ENCODE results near the gene COL4A2.

Gene COL4A2

DNA sequence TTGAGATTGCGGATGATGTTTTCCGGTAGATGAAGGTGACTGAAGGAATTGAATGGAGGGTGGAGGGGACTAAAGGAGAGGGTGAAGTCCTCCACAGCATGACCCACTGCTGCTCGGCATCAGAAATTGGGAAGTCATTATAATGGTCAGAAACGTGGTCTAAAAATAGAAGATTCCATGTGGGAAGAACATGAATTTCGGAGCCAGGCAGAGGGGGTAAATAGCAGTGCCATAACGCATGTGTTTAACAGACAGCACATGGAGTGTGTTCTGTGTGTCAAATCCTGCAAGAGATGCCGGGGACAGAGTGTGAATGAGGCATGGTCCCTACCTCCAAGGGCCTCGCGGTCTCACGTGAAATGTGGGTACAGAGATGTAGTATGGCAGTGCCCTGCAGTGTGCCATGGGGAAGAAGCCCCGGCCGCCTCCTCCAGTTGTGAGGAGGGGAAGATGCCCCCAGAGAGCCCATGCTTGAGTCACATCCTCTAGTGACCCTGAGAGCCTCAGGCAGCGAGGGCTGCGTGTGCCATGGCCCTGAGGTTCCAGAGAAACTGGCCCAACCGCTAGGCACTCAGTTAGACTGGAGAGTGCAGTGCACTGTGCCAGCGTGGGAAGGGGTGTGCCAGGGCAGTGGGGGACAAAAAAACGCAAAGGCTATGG lies 106.1 kb downstream of the COL4A2 start:
- no peaks in the 10 kb centered on the region for H3K4me1 ChIP-seq (ENCODE audit: insufficient read depth, low read length, severe bottlenecking)
- H3K79me2 ChIP-seq (ENCODE audit: insufficient read depth, low read length), result no peaks in the 10 kb centered on the region
- H3K9me2 ChIP-seq (ENCODE audit: low read depth, low read length), result no peaks in the 10 kb centered on the region
- H3K9me3 ChIP-seq (ENCODE audit: low read length), result no peaks in the 10 kb centered on the region
- TF ChIP-seq EZH2 (IDR thresholded peaks at IDR 0.05; ENCODE audit: borderline replicate concordance, low read length) (no peak), CTCF (IDR thresholded peaks at IDR 0.05; ENCODE audit: low read length) (no peak)
- no peak overlapping the region for H3K9ac ChIP-seq (ENCODE audit: low read length)
- H3F3A ChIP-seq (ENCODE audit: insufficient read depth, low read length), result no peaks in the 10 kb centered on the region
- H3K27ac ChIP-seq (ENCODE audit: low read depth, low read length, poor library complexity, severe bottlenecking), result no peak overlapping the region
- peaks cover 8% of the 10 kb centered on the region; the same call in 1 of the 2 replicates for H3K27me3 ChIP-seq (ENCODE audit: insufficient read depth, low read length)
- H3K36me3 ChIP-seq (ENCODE audit: insufficient read depth, low read length), result no peaks in the 10 kb centered on the region
- H3K4me3 ChIP-seq (ENCODE audit: low read depth, low read length, poor library complexity, severe bottlenecking), result no peak overlapping the region
- H3K4me2 ChIP-seq (ENCODE audit: low read length), result no peak overlapping the region
- H2AFZ ChIP-seq (ENCODE audit: low read length), result no peak overlapping the region
- H4K20me1 ChIP-seq (ENCODE audit: insufficient read depth, low read length), result no peaks in the 10 kb centered on the region

DNA sequence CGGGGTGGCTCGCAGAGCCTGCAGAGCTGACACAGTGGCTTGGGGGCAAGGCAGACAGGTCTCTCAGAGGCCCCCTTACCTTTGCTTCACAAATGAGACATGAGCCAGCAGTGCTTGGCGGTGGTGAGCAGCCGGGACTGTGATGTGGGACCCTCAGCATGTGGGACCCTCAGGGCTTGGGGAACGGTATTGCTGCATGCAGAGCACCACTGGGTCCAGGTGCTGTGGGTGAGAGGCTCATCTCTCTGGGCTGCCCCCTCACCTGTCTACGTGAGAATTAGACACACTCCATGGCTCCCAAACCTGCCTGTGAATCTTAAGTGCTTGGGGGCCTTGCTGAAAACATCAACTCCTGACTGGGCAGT lies 106.6 kb downstream of the COL4A2 start:
- no peaks in the 10 kb centered on the region for H3K4me1 ChIP-seq (ENCODE audit: insufficient read depth, low read length, severe bottlenecking)
- H3K4me3 ChIP-seq (ENCODE audit: low read depth, low read length, poor library complexity, severe bottlenecking), result no peak overlapping the region
- H3K9me3 ChIP-seq (ENCODE audit: low read length), result no peaks in the 10 kb centered on the region
- H3K27me3 ChIP-seq (ENCODE audit: insufficient read depth, low read length), result peaks cover 8% of the 10 kb centered on the region; the same call in 1 of the 2 replicates
- no peaks in the 10 kb centered on the region for H3K36me3 ChIP-seq (ENCODE audit: insufficient read depth, low read length)
- no peaks in the 10 kb centered on the region for H3K79me2 ChIP-seq (ENCODE audit: insufficient read depth, low read length)
- no peak overlapping the region for H3K27ac ChIP-seq (ENCODE audit: low read depth, low read length, poor library complexity, severe bottlenecking)
- H3K9me2 ChIP-seq (ENCODE audit: low read depth, low read length), result no peaks in the 10 kb centered on the region
- no peak overlapping the region for H2AFZ ChIP-seq (ENCODE audit: low read length)
- no peak for TF ChIP-seq CTCF (IDR thresholded peaks at IDR 0.05; ENCODE audit: low read length)
- TF ChIP-seq EZH2 (IDR thresholded peaks at IDR 0.05; ENCODE audit: borderline replicate concordance, low read length), result no peak
- H3K9ac ChIP-seq (ENCODE audit: low read length), result no peak overlapping the region
- H3F3A ChIP-seq (ENCODE audit: insufficient read depth, low read length), result no peaks in the 10 kb centered on the region
- H3K4me2 ChIP-seq (ENCODE audit: low read length), result no peak overlapping the region
- no peaks in the 10 kb centered on the region for H4K20me1 ChIP-seq (ENCODE audit: insufficient read depth, low read length)

DNA sequence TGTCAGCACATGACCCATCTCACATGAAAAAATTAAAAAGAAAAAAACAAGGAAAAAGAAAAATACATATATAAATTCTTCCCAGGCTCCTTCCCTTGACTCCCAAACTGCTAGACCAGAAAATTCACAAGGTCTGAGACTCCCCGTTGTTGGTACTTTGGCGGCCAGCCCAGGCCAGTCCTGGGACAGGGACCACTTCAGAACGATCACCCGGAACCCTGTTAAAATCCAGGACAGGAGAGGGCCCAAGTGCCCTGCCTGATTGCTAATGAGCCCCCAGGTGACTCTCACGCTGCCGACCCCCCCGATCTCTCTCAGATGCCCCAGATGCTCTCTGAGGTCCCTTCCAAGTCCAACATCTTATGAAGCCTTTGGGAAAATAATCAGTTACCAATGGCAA lies 107.2 kb downstream of the COL4A2 start:
- no peak for TF ChIP-seq EZH2 (IDR thresholded peaks at IDR 0.05; ENCODE audit: borderline replicate concordance, low read length)
- TF ChIP-seq CTCF (IDR thresholded peaks at IDR 0.05; ENCODE audit: low read length), result no peak
- no peaks in the 10 kb centered on the region for H3K9me3 ChIP-seq (ENCODE audit: low read length)
- H3K4me2 ChIP-seq (ENCODE audit: low read length), result no peak overlapping the region
- H3F3A ChIP-seq (ENCODE audit: insufficient read depth, low read length), result no peaks in the 10 kb centered on the region
- H3K4me1 ChIP-seq (ENCODE audit: insufficient read depth, low read length, severe bottlenecking), result no peaks in the 10 kb centered on the region
- H3K36me3 ChIP-seq (ENCODE audit: insufficient read depth, low read length), result no peaks in the 10 kb centered on the region
- H3K9me2 ChIP-seq (ENCODE audit: low read depth, low read length), result no peaks in the 10 kb centered on the region
- peaks cover 8% of the 10 kb centered on the region; the same call in 1 of the 2 replicates for H3K27me3 ChIP-seq (ENCODE audit: insufficient read depth, low read length)
- H3K79me2 ChIP-seq (ENCODE audit: insufficient read depth, low read length), result no peaks in the 10 kb centered on the region
- H3K4me3 ChIP-seq (ENCODE audit: low read depth, low read length, poor library complexity, severe bottlenecking), result no peak overlapping the region
- H4K20me1 ChIP-seq (ENCODE audit: insufficient read depth, low read length), result no peaks in the 10 kb centered on the region
- H2AFZ ChIP-seq (ENCODE audit: low read length), result no peak overlapping the region
- H3K27ac ChIP-seq (ENCODE audit: low read depth, low read length, poor library complexity, severe bottlenecking), result no peak overlapping the region
- no peak overlapping the region for H3K9ac ChIP-seq (ENCODE audit: low read length)
